NCI-H460 (cell line): ENCODE measurements around the gene DPP6. TPM values are rescaled to one million over a fixed set of nuclear protein-coding genes. Genes with fewer than 3 reads are reported as not detected.

Source experiments
- DNase-seq: peaks from one replicate; pipeline ENCODE4 v3.0.0-alpha.2; 2016; ENCODE audit warnings: low read depth; ENCODE audit errors: extremely low read depth
- total RNA-seq: library from RNA; depleted of rRNA; stranded (reverse); fragments of >200 nt; shearing (Covaris generic); gene quantifications from 2 replicates; pipeline ENCODE4 v1.2.3, GENCODE V29; 2014

The DPP6 gene
- total RNA-seq, 1 experiment from 2014 or later = not detected

DNA sequence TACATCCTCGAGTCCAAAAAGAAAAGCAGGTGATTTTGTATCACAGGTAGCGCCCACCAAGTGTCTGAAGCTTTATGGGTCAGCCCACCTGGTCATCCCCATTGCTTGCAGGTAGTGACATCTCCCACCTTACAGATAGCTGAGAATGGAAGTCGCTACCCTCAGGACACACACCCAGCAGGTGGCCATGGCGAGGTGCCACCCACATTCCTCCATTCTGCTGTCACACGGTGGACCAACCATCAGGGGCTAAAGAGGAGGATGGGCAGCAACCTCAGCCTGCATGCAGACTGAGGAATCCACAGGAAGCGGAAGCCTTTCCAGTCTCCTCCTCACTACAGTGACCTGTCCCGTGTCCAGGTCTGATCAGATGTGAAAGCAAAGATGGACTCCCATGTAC, 787.9 kb downstream of the DPP6 start:
- DNase-seq = no peak

DNA sequence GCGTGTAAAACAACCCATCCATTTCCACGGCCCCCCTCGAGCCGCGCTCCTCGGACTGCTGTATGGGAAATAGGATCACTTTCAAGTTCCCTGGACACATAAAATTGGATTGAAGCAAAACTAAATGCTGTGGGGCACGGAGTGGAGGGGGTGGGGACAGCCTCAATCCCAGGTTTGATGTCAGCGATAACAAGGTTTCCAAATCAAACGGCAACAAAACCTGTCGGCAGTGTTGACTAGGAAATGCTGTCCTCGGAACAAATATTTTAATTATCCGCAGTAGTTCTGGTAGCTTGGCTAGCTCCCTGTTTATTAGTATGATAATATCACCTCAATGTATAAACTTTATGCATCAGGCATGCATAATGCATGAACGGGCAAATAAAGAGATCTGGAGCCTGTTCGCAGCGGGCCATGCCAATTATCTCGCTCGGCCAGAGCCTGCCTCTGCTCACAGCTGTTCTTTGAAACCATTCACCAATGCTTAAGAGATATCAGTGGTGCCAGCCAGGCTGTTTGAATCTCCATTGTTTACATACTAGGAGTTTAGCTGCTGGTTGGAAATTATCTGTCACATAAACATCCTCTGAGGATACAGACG, 789.6 kb downstream of the DPP6 start:
- DNase-seq = no peak

DNA sequence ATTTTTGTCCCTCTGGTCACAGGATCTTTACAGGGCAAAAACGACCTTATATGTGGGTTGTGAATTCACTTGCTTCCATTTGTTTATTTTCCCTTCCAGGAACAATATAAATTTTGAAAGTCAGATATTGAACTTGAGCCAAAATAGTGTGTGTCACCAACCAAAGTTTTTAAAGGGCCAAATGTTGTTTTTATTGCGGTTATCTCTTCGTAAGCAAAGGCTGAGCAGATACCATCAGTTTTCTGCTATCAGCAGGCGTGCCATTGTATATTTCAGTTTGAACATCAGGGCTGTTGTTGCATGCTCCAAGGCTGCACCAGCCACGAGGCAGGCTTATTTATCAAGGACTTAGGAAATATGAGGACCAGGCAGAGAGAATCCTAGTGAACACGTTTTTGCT, 790.4 kb downstream of the DPP6 start:
- DNase-seq = no peak

DNA sequence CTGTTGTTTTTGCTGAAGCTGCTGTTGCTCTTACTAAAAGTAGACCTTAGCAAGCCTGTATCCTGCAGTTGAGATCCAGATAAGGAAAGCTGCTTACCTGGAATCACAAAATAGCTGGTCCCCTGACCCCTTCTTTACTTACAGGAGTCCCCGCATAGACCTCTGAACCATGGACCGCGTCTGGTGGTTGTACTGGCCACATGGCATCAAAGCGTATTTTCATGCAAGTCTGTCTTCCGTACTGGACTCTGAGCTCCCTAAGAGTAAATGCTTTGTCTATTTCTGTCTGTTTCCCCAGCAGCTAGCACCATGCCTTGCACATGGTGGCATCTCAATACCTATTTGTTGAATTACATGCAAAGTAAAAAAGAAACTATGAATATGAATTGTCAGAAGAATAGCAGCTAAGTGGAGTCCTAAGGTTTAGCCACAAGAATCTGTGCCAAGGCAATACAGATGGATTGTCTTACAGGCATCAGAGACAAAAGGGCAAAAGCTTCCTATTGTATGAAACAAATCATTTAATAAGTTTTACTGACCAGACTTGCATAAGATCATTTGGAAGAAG, 791.6 kb downstream of the DPP6 start:
- no peak for DNase-seq

DNA sequence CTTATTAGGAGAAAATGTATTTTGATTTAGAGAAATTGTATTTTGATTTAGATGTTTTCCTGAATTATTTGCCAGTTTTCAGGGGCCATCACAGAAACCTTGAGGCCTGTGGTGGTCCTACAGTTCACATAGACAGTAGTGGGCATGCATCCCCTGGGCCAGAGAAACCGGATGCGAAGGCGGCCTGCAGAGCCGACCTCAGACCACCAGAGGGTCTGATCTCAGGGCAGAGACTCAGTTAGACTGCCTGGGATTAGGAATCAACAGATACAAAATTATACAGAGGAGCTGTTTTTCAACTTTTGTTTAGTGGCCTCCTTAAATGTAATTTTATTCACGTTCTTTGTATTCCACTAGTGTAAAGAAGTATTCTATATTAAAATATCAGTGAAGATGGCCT, 792.3 kb downstream of the DPP6 start:
- DNase-seq = no peak

DNA sequence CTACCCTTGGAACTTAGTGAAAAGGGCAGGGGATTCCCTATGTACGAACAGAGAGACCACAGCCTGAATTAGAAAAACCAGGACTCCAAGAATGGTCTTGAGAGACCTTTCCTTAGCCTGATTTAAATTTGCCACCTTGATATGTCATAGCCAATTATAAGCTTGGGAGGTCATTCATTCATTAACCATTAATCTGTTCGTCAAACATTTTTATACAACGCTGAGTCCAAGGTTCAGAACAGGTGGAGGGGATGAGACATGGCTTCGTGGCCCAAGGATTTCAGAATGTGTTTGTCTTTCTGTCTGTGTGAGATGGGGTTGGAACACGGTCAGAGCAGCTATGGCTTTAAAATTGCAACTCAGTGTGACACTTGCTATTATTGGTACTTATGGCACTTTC, 792.8 kb downstream of the DPP6 start:
- no peak for DNase-seq

DNA sequence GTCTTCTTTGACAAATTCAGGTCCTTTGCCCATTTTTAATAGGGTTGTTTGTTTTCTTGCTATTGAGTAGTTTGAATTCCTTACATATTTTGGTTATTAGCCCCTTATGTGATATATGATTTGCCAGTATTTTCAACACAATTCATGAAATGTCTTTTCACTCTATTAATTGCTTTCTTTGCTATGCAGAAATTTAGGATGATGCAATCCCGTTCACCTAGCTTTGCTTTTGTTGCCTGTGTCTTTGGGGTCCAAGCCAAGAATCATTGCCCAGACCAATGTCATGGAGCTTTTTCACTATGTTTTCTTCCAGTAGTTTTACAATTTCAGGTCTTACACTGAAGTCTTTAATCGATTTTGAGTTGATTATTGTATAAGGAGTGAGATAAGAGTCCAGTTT, 796.3 kb downstream of the DPP6 start:
- no peak for DNase-seq

DNA sequence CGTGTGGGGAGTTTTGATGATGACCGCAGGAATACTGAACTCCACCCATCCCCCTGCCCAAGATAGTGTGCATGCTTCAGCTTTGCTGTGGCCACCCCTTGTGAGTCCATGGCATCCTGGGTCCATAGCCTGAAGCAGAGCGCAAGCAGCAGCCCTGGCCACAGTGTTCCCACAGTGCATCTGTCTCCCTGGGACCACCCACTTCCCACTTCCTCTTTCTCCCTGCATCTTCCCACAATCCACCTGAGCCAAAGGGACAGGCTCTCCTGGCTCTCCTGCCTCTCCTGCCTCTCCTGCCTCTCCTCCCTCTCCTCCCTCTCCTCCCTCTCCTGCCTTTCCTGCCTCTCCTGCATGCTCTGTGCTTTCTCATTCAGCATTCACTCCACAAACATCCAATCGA, 800.0 kb downstream of the DPP6 start:
- no peak for DNase-seq

DNA sequence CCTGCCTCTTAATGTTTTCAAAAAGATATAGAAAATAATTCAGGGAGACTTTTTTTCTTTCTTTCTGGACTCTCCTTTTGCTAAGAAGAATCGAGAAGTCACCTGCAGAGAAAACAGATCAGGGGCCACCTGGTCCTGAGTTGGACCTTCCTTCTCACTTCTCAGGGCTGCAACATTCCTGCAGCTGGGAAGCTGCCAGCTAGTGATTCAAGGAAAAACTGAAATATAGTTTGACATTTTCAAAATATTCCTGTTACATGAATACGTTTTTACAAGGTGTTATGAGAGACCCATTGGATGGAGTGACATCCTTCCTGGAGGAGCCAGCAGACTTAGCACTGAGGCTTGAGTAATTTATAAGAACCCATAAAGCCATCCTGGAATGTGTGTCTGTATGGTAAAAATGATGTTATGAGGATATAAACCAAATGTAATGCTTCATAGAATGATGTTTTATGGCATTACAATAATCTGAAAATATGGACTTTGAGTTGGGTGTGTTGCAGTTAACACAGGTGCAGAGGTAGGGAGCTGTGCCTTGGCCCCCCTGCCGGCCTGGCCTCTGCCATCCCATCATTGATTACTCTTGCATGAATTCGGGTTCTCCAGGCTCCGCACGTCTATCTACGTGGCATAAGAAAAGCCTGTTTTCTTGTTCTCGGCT, 801.0 kb downstream of the DPP6 start:
- no peak for DNase-seq

DNA sequence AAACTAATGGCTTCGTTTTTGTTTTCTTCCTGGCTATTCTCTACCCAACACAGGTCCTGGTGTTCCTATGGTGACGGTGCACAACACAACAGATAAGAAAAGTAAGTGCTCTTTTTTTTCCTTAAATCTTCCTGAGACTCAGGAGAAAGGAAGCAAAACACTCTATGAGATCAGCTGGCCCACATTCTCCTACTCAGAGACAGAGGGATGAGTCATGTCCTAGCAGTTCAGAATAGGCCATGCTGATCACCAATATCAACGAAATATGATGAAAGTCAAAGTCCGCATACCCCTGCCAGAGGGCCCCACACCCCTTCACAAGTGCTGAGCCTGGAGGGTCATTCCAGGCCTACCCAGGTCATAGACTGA, 801.5 kb downstream of the DPP6 start:
- DNase-seq = no peak

DNA sequence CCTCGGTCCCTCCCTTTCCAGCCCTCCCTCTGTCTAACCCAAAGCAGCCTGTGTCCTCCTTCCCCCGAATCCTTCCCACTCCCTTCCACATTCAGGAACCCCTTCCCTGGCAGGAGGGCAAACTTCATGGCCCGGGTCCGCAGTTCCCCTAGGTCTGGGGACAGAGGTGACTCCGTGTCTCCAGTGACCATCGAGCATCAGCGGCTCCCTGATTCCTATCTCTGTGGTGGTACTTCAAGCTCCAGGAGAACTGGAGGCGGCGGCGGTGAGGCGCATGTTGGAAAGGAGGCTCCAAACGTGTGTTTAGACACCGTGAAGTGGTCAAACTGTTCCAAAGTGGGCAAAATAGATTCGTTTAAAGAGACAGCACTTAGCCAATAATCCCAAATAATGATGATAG, 802.6 kb downstream of the DPP6 start:
- DNase-seq = no peak

DNA sequence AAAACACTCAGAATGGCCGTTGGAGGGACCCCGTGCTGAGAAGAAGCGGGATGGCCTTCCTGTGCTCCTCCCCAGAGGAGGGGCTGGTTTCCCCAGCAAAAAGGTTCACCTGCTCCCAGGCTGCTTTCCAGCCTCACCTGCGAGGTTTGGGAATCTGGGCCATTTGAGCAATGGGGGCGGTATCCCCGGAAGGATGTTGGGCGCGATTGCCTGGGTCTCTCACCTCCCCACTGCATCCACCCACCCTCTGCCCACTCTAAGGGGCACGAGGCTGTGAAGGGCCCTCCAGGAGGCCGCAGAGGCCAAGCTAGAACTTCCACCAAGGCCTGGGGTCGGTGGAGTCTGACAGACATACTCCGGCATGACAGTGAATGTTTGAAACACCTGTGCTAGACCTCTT, 803.2 kb downstream of the DPP6 start:
- DNase-seq = no peak

DNA sequence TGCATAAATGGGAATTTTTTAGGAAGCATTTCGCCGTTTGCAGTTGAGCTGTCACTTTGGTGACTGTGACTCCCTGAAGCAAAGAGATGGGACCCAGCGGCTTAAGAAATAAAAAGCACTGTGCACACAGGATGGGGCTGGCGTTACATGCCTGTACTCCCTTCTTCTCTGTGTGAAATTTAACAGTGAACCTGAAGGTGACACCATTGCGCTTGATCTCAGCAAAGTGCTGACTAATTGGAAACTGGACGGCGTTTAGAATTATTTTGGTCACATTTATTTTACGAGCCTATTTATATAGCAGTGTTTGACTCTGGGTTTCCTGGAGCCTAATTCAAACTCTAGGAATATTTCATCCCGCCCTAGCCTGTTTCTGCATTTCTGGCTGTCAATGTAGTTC, 804.5 kb downstream of the DPP6 start:
- DNase-seq = no peak

DNA sequence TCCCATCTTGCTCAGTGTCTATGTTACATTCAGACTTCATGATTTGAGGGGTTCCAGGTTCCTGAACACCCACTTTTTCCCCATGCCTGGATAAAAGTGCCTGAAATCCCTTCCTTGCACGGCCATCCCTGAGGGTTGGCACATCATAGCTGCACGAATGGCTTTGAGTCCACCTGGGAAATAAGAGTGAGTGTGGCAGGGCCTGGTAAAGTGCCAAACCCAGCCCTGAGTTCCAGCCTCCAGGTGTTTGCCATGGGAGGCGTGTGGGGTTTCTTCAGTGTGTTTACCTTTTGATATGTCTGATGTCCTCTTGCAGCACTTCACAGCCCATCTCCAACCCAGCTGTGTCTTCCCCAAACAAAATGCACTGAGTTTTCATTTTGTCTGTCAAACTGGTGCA, 805.0 kb downstream of the DPP6 start:
- DNase-seq = no peak

DNA sequence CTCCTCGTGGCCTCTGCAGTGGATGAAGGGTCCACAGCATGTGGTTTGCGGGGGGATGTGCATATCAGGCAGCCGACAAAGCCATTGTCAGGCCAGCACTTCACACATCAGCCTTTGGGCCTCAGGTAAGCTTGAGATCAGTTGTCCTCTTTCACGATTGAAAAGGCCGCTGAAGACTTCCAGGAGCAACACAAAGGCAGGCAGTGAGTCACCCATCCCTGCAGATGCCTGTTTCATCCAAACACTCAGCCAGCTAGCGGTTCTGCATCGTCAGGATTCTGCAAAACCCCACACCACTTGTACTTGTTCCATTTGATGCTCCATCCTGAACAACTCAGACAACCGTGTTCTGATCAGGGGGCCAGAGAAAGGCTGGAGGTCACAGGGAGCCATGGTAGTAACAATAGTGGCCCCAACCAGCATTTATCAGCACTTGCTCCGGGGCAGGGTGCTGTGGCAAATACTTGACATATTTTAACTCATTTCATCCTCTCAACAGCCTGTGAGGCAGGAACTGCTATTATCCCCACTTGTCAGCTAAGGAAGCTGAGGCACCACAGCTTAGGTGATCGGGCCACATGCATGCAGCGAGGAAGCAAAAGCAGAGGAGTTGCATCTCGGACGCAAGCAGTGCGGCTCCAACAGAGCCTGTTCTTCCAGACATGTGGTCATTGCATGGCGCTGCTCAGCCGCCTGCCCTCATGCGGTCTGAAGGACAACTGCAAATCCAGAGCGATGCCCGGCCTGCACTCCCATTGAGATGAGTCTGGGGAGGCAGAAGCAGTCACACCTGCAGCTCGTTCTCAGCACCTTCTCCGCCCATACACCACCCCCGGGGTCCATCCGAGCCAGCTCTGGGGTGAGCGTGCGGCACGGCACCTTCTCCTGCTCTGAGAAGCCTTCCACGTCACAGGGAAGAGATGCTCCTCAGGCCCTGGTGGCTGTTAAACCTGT, 805.8 kb downstream of the DPP6 start:
- DNase-seq = no peak

DNA sequence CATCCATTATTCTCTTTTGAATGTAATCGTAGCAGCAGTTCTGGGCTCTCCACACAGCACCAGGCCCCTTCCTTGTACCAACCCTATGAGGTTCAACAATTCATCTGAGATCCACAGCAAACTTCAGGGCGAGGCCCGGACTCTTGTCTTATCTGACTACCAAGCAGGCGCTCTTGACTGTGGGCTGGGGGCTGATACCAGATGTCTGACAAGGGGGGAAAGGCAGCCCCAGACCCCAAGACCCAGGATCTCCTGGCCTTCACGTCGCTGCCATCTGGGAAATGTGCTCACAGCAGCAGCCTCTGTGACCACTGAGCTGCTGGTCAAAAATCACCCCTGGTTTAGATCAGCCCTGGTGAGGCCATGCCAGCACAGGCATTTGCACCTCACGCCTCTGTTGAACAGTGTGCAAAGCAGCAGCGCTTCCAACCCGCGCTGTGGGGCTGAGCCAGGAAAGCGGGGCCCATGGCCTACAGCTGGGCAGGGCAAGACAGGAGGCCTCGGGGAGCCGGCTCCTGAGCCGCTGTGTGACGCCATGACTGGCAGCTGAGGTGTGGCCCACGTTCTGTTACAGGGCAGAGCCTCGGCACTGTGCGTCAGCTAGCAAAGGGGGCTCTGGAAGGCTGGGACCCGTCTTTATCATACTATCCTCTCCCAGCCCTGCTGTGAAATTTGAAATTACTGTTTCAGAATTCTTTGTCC, 806.8 kb downstream of the DPP6 start:
- DNase-seq = no peak

DNA sequence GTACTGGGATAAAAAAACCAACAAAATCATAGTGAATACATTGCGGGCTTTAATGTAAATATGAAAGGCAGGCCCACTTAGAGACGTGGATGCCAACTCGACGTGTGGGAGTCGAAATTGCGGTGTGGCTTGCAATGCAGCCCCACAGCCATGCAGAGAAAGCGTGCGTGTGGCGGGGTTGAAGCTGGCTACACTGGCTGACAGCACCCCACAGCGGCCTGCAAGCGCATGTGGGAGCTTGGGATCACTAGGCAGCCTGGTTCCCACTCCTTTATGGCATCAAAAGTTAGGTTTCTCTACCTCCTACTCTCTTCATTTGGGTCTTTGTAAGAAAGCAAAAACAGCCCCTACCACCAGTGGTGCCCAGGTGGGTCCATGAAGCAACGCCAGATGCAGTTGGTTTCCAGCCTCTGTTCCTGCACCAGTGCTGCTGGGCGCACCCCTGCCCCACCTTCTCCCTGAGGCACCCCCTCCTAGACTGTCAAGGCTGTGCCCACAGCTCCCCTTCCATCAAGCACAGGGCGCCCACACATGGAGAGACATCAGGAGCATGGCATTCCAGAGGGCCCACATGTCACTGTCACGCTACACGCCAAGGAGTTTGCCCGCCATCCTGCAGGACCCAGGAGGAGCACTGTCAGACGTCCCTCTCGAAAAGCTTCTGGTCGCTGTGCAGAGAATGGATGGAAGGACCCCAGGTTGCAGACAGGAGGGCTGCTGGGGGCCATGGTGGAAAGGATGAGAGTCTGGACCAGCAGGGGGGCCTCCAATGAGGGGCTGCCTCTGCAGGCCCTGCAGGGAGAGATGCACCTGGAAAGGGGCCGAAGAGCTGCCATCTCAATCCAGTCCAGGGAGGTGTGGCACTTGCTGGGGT, 807.8 kb downstream of the DPP6 start:
- DNase-seq = no peak

DNA sequence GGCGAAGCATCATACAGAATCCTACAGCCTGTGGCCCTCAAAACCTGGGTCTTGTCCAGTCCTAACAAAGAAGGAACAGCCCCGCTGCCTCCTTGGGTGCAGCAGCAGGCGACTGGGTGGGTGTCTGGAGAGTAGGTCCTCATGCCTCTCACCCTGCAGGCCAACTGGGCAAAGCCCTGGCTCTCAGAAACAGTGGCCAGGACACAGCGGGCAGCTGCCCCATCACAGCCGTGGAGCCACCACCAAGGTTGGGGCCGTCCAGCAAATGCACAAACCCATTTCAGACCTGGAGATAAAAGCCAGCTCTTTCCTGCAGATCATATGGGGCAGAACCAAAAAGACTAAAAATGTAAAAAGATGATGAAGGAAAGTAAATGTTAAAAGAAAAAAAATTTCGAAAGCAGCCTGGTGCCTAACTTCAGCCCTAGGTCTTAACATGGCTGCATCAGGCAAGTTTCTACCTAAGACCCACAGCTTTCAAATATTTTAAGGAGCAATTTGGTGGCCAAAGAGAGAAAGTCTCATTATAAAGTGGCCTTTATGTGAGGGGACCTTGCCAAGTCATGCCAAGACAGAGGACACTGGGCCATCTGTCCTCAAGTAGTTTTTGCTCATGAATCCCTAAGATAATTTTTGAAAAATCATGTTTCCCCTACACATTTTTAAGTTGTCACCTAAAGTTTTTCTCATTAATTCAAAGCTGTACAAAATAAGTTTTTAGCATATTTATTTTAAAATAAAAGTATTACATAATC, 808.6 kb downstream of the DPP6 start:
- no peak for DNase-seq

DNA sequence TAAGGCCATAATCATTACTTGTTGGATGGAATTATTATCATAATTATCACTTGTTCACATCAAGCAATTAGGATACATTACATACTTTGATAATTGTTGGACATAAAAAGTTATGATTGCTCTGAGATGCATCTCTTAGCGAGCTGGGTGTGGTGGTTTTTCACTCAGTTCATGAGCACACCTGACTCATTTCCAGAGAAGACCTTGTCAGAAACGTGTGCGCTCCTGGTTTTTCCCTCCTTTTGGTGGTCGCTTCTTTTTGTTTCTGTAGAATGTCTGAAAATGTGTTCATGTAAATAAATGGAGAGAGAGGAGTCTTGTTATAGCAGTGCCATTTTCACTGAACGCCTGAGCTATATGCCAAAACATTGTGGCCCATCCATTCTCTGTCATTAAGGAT, 809.4 kb downstream of the DPP6 start:
- no peak for DNase-seq
